ENCODE results near the gene TRIP10.
"Not testable (repeated sequence)": the region's sequence is repeated elsewhere in the genome, so short reads cannot be mapped to it uniquely, and the experiment has no call there.

Gene TRIP10

GRCh38 chr19:6796278-6796677, 56.8 kb downstream of the TRIP10 start:
- POLR2A ChIA-PET = no interaction called here
- CTCF ChIA-PET = no interaction called here
- no peak for TF ChIP-seq CTCF (IDR thresholded peaks at IDR 0.05; ENCODE audit: insufficient read depth, low read length, missing control alignments)
- no peak for DNase-seq (ENCODE audit: low read depth, low spot score)
- no peak overlapping the region for H3K4me3 ChIP-seq (ENCODE audit: low read depth, low read length)

- no peak overlapping the region for H3K4me3 ChIP-seq (ENCODE audit: low read depth, low read length)
- no peak for TF ChIP-seq CTCF (IDR thresholded peaks at IDR 0.05; ENCODE audit: insufficient read depth, low read length, missing control alignments)
- no peak for DNase-seq (ENCODE audit: low read depth, low spot score)
- POLR2A ChIA-PET = no interaction called here
- CTCF ChIA-PET = interaction anchor here (1.0 kb wide), 1 partner anchor 67 kb away, joined by 3 read pairs; no protein-coding TSS in a partner anchor
Measured at GRCh38 chr19:6797646-6798045, 58.2 kb downstream of the TRIP10 start.

- CTCF ChIA-PET; H3K4me3 ChIP-seq (ENCODE audit: low read depth, low read length); DNase-seq (ENCODE audit: low read depth, low spot score): not testable (repeated sequence)
- POLR2A ChIA-PET = interaction anchor here (0.8 kb wide), 1 partner anchor 62 kb away, joined by 3 read pairs; no protein-coding TSS in a partner anchor
Measured at GRCh38 chr19:6800160-6800790, 60.8 kb downstream of the TRIP10 start.

- H3K4me3 ChIP-seq (ENCODE audit: low read depth, low read length) = peak overlapping the region; percentile 23
- DNase-seq (ENCODE audit: low read depth, low spot score) = peak; percentile 50
- ChIA-PET POLR2A (interaction anchor here (0.8 kb wide), 1 partner anchor 62 kb away, joined by 3 read pairs; no protein-coding TSS in a partner anchor), CTCF (interaction anchor here (1.1 kb wide), 1 partner anchor 62 kb away, joined by 6 read pairs; no protein-coding TSS in a partner anchor)
- no peak for TF ChIP-seq CTCF (IDR thresholded peaks at IDR 0.05; ENCODE audit: insufficient read depth, low read length, missing control alignments)
Measured at GRCh38 chr19:6800991-6801484, 61.6 kb downstream of the TRIP10 start.
